ENCODE measurements around the gene CTNND2. TPM values are rescaled to one million over a fixed set of nuclear protein-coding genes. Genes with fewer than 3 reads are reported as not detected.

CTNND2 gene
- total RNA-seq, 3 donors from 2014 or later (not counting 1 experiment from before 2014, with no cell fraction given), result not detected

- no peak overlapping the region for H3K4me3 ChIP-seq (ENCODE audit: low read length)
- no peak for DNase-seq
- intact Hi-C loops (cut with micrococcal nuclease), result no loop called here
- Mint-ChIP-seq H3K36me3 (no peaks in the 10 kb centered on the region), H3K4me3 (no peak overlapping the region), H3K9me3 (no peaks in the 10 kb centered on the region), H3K4me1 (no peaks in the 10 kb centered on the region), H3K27me3 (ENCODE audit: low read depth in 2 of 2) (peaks cover 0 to 7% of the 10 kb centered on the region in 2 donors), H3K27ac (no peak overlapping the region)
- no peaks in the 10 kb centered on the region for H3K9me3 ChIP-seq (ENCODE audit: control insufficient read depth, insufficient read depth, low read length)
- TF ChIP-seq CTCF (IDR thresholded peaks at IDR 0.05), result no peak
- no peak for ATAC-seq
- WGBS (ENCODE audit: insufficient coverage), result 82% methylated on average over 8 of the region's 9 CpGs
- no peaks in the 10 kb centered on the region for H3K36me3 ChIP-seq (ENCODE audit: control insufficient read depth, insufficient read depth, low read length)
- no peaks in the 10 kb centered on the region for H3K4me1 ChIP-seq (ENCODE audit: control insufficient read depth, insufficient read depth, low read length)
- H3K27ac ChIP-seq (ENCODE audit: low read length), result no peak overlapping the region
- no peaks in the 10 kb centered on the region for H3K27me3 ChIP-seq (ENCODE audit: control insufficient read depth, insufficient read depth, low read length)
These were observed 764.9 kb downstream of the CTNND2 start for GRCh38 chr5:11139217-11139865.

GRCh38 chr5:11130131-11130530, 774.1 kb downstream of the CTNND2 start:
- ATAC-seq, result no peak
- no peaks in the 10 kb centered on the region for H3K4me1 Mint-ChIP-seq
- no peaks in the 10 kb centered on the region for H3K27me3 ChIP-seq (ENCODE audit: control insufficient read depth, insufficient read depth, low read length)
- no peak overlapping the region for H3K27ac Mint-ChIP-seq
- 89% methylated on average over 10 of the region's 10 CpGs for WGBS (ENCODE audit: insufficient coverage)
- H3K4me3 ChIP-seq (ENCODE audit: low read length), result no peak overlapping the region
- intact Hi-C loops (cut with micrococcal nuclease), result no loop called here
- no peaks in the 10 kb centered on the region for H3K9me3 Mint-ChIP-seq
- H3K27ac ChIP-seq (ENCODE audit: low read length), result no peak overlapping the region
- no peak for DNase-seq
- H3K36me3 ChIP-seq (ENCODE audit: control insufficient read depth, insufficient read depth, low read length), result no peaks in the 10 kb centered on the region
- H3K4me1 ChIP-seq (ENCODE audit: control insufficient read depth, insufficient read depth, low read length), result no peaks in the 10 kb centered on the region
- no peak for TF ChIP-seq CTCF (IDR thresholded peaks at IDR 0.05)
- no peak overlapping the region for H3K4me3 Mint-ChIP-seq
- H3K27me3 Mint-ChIP-seq (ENCODE audit: low read depth in 2 of 2), result peaks cover 7 to 10% of the 10 kb centered on the region in 2 donors
- no peaks in the 10 kb centered on the region for H3K36me3 Mint-ChIP-seq
- H3K9me3 ChIP-seq (ENCODE audit: control insufficient read depth, insufficient read depth, low read length), result no peaks in the 10 kb centered on the region

GRCh38 chr5:11128021-11128420, 776.2 kb downstream of the CTNND2 start:
- Mint-ChIP-seq H3K4me1 (no peaks in the 10 kb centered on the region), H3K27ac (no peak overlapping the region), H3K36me3 (no peaks in the 10 kb centered on the region), H3K4me3 (no peak overlapping the region), H3K27me3 (ENCODE audit: low read depth in 2 of 2) (peaks cover 0 to 4% of the 10 kb centered on the region in 2 donors), H3K9me3 (no peaks in the 10 kb centered on the region)
- 83% methylated on average over 2 of the region's 2 CpGs for WGBS (ENCODE audit: insufficient coverage)
- H3K36me3 ChIP-seq (ENCODE audit: control insufficient read depth, insufficient read depth, low read length), result no peaks in the 10 kb centered on the region
- no peaks in the 10 kb centered on the region for H3K27me3 ChIP-seq (ENCODE audit: control insufficient read depth, insufficient read depth, low read length)
- no peak for ATAC-seq
- no peak for TF ChIP-seq CTCF (IDR thresholded peaks at IDR 0.05)
- intact Hi-C loops (cut with micrococcal nuclease), result no loop called here
- no peak overlapping the region for H3K27ac ChIP-seq (ENCODE audit: low read length)
- H3K9me3 ChIP-seq (ENCODE audit: control insufficient read depth, insufficient read depth, low read length), result no peaks in the 10 kb centered on the region
- DNase-seq, result no peak
- H3K4me3 ChIP-seq (ENCODE audit: low read length), result no peak overlapping the region
- H3K4me1 ChIP-seq (ENCODE audit: control insufficient read depth, insufficient read depth, low read length), result no peaks in the 10 kb centered on the region

- H3K4me3 ChIP-seq (ENCODE audit: low read length), result no peak overlapping the region
- intact Hi-C loops (cut with micrococcal nuclease), result no loop called here
- TF ChIP-seq CTCF (IDR thresholded peaks at IDR 0.05), result no peak
- no peaks in the 10 kb centered on the region for H3K9me3 ChIP-seq (ENCODE audit: control insufficient read depth, insufficient read depth, low read length)
- Mint-ChIP-seq H3K4me1 (peaks cover 0 to 2% of the 10 kb centered on the region in 2 donors), H3K27me3 (ENCODE audit: low read depth in 2 of 2) (peaks cover 4 to 8% of the 10 kb centered on the region in 2 donors), H3K4me3 (no peak overlapping the region), H3K36me3 (no peaks in the 10 kb centered on the region), H3K27ac (no peak overlapping the region), H3K9me3 (no peaks in the 10 kb centered on the region)
- H3K27ac ChIP-seq (ENCODE audit: low read length), result no peak overlapping the region
- H3K4me1 ChIP-seq (ENCODE audit: control insufficient read depth, insufficient read depth, low read length), result no peaks in the 10 kb centered on the region
- no peak for ATAC-seq
- no peaks in the 10 kb centered on the region for H3K27me3 ChIP-seq (ENCODE audit: control insufficient read depth, insufficient read depth, low read length)
- no peak for DNase-seq
- 93% methylated on average over 4 of the region's 4 CpGs for WGBS (ENCODE audit: insufficient coverage)
- no peaks in the 10 kb centered on the region for H3K36me3 ChIP-seq (ENCODE audit: control insufficient read depth, insufficient read depth, low read length)
These were observed 777.4 kb downstream of the CTNND2 start for GRCh38 chr5:11126844-11127243.
